Colonic mucosa (tissue), 4 donors: Measurements from ENCODE around the gene USE1. TPM values are rescaled to one million over a fixed set of nuclear protein-coding genes. Genes with fewer than 3 reads are reported as not detected.

Source experiments
- DNase-seq: peaks from one replicate; pipeline ENCODE4 v3.0.0-alpha.2; 2020
- H3K27ac ChIP-seq: fragments of 200-600 bp; one replicate; pipeline ENCODE4 v1.8.0; 2021
- H3K27me3 ChIP-seq: fragments of 200-600 bp; one replicate; pipeline ENCODE4 v1.8.0; 2021
- H3K36me3 ChIP-seq: fragments of 200-600 bp; one replicate; pipeline ENCODE4 v1.8.0; 2021
- H3K4me1 ChIP-seq: fragments of 200-600 bp; one replicate; pipeline ENCODE4 v1.8.0; 2021; ENCODE audit warnings: mild to moderate bottlenecking
- H3K4me3 ChIP-seq: fragments of 200-600 bp; one replicate; pipeline ENCODE4 v1.8.0; 2021
- H3K9ac ChIP-seq, 2 donors: one replicate each; pipeline ENCODE4 v1.7.0; 2013; ENCODE audit warnings: control low read depth in 2 of 2, low read depth in 2 of 2, low read length in 2 of 2
- H3K9me3 ChIP-seq: fragments of 200-600 bp; one replicate; pipeline ENCODE4 v1.8.0; 2021
- CTCF ChIP-seq: fragments of 200-600 bp; IDR thresholded peaks from one replicate; pipeline ENCODE4 v1.8.0; 2022; ENCODE audit warnings: antibody characterized with exemption, mild to moderate bottlenecking
- intact Hi-C: fragments of 100-400 bp; cut with DNase I; formaldehyde crosslinking; loops from one replicate; pipeline ENCODE4 v1.14.1; 2022
- total RNA-seq, 2 donors: library from RNA; stranded (reverse); fragmentation: NEBNext Ultra II Directional in 1 of 2; extraction: Animal tissue kit (Norgen Biotek cat#: 25700) in 1 of 2; gene quantifications; one replicate each; pipeline ENCODE4 v1.2.1, GENCODE V29; 2021
- donor health status: healthy.
- donor health status: DM: no; HTN: no; CAD: no.
- donor health status: DM: no; HTN: no; CAD: no.

The USE1 gene
- total RNA-seq, 2 donors from 2014 or later: 18.2 to 22.4 TPM

GRCh38 chr19:17240062-17240752 lies 25.1 kb downstream of the USE1 start:
- peak; percentile 79 for DNase-seq
- Histone ChIP-seq H3K9ac (peak overlapping the region; percentile 66 to 72), H3K9me3 (no peaks in the 10 kb centered on the region), H3K4me3 (no peak overlapping the region), H3K27ac (peak overlapping the region; percentile 70), H3K4me1 (peaks cover 36% of the 10 kb centered on the region), H3K27me3 (no peaks in the 10 kb centered on the region), H3K36me3 (no peaks in the 10 kb centered on the region)
- TF ChIP-seq CTCF: no peak
- intact Hi-C loops: no loop called here

DNA sequence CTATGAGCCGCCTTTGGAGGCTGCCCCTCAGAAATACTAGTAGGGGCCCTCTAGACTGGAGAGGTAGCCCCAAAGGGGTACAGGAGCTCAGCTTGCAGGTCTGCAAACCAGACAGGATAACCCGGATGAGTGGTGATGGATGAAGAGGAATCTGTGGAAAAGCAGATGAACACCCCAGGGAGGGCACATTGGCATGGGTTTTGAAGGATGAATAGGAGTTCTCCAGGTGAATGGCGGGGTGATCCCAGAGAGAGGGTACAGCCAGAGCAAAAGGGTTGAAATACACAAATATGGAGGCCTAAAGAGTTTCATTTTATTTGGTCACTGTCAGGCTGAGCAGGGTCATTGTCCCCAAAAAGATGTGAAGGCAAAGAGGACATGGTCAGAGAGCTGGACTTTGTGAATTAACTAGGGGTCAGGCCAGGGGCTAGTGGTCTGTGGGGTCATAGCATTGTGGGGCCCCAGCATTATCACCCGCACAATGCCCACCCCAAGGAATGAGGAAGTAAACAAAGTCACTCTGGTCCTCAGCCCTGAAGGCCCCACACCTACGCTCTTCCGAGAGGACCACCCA lies 25.8 kb downstream of the USE1 start:
- Histone ChIP-seq H3K27me3 (no peaks in the 10 kb centered on the region), H3K36me3 (no peaks in the 10 kb centered on the region), H3K4me3 (no peak overlapping the region), H3K9ac (peak overlapping the region in 1 of 2 donors; percentile 72), H3K9me3 (no peaks in the 10 kb centered on the region), H3K27ac (peak overlapping the region; percentile 70), H3K4me1 (peaks cover 34% of the 10 kb centered on the region)
- no peak for DNase-seq
- intact Hi-C loops: no loop called here
- TF ChIP-seq CTCF: no peak

DNA sequence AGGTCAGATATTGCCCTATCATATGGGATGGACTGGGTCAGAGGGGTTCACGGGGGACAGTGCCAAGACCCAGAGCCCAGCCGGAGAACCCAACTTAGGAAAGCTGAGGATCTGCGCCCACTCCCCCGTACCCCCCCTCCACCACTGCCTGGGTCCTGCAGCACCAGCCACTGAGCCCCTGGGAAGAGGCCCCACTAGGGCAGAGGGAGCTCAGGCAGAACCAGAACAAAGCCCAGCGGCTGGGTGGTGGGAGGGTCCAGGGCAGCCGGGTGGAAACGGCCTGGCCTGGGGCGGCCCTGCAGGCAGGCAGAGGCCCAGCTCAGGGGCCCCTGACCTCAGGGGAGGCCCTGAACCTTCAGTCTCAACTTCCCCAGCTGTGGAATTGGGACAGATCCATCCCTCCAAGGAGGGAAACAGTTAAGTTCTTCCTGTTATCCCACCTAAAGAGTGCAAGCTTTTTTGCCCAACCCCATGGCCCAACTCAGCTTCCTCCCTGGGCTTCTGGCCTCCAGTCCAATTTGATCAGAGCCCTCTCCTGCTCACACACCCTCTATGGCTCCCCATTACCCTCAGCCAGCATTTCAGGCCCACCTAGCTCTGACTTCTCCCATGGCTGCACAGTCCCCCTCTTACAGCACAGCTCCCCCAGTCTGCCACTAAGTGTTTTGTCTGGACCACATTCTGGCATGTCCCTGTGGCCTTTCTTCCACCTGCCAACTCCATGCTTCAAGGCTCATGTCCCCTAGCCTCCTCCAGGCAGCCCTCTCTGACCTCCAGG lies 27.5 kb downstream of the USE1 start:
- Histone ChIP-seq H3K4me3 (peak overlapping the region; percentile 80), H3K4me1 (peaks cover 38% of the 10 kb centered on the region), H3K27me3 (no peaks in the 10 kb centered on the region), H3K27ac (peak overlapping the region; percentile 86), H3K36me3 (no peaks in the 10 kb centered on the region), H3K9ac (peak overlapping the region in 1 of 2 donors; percentile 95), H3K9me3 (no peaks in the 10 kb centered on the region)
- DNase-seq: no peak
- TF ChIP-seq CTCF: no peak
- intact Hi-C loops: no loop called here

DNA sequence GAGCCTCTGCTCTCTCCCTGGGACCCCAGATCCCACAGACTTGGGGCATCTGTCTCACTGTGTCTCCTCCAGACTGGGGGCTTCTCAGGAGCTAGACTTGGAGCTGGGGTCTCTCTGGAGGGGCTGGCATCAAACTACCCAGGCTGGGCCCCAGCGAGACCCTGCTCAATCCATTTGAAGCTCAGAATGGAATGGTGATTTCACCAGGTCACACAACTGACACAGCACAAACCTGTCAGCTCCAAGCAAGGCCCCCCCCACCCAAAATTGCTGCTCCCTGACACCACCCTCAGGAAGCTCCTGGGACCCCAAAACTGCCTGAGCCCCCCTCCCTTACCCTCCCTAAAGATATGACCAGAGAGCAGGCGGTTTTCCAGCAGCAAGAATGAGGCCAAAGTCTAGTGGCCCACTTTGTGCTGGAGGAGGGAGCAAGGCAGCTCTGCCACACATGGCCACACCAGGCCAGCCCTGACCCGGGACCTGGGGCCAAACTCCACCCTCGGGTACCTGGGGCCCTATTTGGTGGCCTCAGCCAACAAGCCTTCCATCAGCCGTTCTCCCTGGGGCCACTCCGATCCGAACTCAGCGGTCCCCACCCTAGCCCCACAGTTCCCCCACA lies 28.2 kb downstream of the USE1 start:
- Histone ChIP-seq H3K4me1 (peaks cover 45% of the 10 kb centered on the region), H3K9me3 (no peaks in the 10 kb centered on the region), H3K27me3 (no peaks in the 10 kb centered on the region), H3K27ac (peak overlapping the region; percentile 86), H3K36me3 (no peaks in the 10 kb centered on the region), H3K4me3 (peak overlapping the region; percentile 80), H3K9ac (peak overlapping the region; percentile 85 to 95)
- peak; percentile 64 for DNase-seq
- intact Hi-C loops: no loop called here
- no peak for TF ChIP-seq CTCF

GRCh38 chr19:17243830-17244617 lies 28.9 kb downstream of the USE1 start:
- peak overlapping the region; percentile 86 for H3K27ac ChIP-seq
- peak overlapping the region; percentile 85 to 95 for H3K9ac ChIP-seq
- TF ChIP-seq CTCF: no peak
- no peaks in the 10 kb centered on the region for H3K36me3 ChIP-seq
- peak; percentile 76 for DNase-seq
- H3K4me1 ChIP-seq: peaks cover 49% of the 10 kb centered on the region
- intact Hi-C loops: no loop called here
- H3K4me3 ChIP-seq: peak overlapping the region; percentile 80
- H3K27me3 ChIP-seq: no peaks in the 10 kb centered on the region
- no peaks in the 10 kb centered on the region for H3K9me3 ChIP-seq
